Hindlimb muscle (tissue), 1 donor: ENCODE data around the gene TXNRD2. TPM values are rescaled to one million over a fixed set of nuclear protein-coding genes. Genes with fewer than 3 reads are reported as not detected.

ENCODE experiments used
- DNase-seq: peaks from one replicate; pipeline ENCODE4 v3.0.0-alpha.2; 2013
- polyA plus RNA-seq: library from polyadenylated mRNA; unstranded; fragments of 120-200 nt; gene quantifications from one replicate; pipeline ENCODE4 v1.2.1, GENCODE V29; 2013; ENCODE audit not compliant: insufficient read length

Gene TXNRD2
- polyA plus RNA-seq, 1 donor = 22.9 TPM

DNA sequence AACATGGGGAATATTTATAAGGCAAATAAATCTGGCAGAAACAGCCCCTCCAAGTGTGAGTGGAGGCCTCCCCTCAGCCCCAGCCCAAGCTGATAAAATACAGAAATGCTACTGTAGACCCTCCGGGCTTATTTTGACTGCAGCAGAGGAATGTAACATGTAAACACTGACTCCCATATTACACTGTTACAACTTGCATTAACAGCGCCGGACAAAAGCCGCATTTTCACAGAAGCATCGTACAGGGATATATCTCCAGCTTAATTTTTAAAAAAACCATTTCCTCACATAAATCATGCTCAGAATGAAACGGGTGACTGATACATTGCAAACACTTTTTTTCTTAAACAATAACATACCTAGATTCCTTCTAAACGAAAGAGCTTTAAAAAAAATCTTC lies 36.7 kb downstream of the TXNRD2 start:
- no peak for DNase-seq

DNA sequence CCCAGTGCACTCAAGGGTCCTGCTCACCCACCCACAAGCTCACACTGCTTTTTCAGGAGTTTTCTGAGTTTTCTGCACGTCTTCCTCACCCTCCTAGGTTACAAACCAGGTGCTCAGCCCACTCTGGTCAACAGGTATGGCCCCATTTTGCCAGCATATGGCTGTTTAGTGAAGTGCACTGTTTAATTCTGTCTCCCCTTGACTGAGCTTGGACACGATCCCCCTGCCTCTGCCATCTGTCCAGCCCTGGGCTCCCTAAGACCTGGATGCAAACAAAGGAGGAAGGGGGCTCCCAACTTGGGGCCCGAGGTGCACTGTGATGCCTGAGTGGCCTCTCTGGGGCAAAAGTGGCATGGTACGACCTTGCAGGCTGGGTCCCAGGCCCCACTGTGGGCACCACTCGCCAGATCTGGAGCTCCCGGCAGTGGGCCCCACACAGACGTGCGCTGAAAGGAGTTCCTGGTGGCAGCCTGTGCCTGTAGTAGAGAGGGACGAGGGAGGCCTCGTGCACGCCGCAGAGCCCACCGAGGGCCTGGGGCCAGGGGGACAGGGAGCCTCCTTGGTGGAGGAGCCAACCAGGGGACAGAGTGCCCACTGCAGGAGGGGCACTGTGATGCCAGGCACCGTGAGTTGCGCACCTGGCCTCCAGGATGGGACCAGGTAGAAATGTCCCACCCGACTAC lies 37.3 kb downstream of the TXNRD2 start:
- no peak for DNase-seq

DNA sequence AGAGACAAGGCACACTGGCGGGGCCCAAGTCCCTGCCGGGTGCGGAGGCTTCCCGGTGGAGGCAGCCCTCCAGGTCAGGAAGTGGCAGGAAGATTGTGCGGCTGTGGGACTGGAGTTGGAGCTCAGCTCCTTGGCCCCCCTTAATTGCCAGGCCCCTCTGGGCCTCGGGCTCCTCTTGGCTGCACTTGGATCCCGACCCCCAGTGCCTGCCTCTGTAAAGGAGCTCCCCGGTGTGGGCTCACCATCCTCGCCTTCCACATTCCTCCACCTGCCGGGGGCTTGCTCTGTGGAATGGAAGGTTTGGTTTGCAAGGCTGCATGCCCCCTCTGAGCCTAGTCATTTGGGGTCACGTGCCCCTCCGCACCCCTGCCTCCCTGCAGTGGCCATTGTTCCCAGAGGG lies 38.1 kb downstream of the TXNRD2 start:
- DNase-seq = no peak

DNA sequence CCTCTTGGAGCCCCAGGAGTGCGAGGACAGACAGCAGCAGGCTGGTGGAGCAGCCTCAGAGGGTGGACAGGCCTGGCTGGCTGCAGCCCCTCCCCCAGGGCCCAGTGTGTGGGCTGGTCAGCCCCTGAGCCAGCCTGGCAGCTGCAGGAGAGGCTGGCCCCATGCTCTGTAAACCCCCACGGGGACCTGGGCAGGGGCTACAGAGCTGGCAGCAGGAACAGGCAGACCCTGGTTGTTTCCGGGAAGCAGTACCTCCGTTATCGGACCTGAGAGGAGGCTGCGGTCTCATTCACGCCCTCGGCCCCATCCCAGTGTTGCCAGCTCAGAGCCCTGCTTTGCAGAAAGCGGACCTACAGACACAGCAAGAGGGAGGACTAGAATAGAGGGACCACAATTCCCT lies 38.6 kb downstream of the TXNRD2 start:
- no peak for DNase-seq

DNA sequence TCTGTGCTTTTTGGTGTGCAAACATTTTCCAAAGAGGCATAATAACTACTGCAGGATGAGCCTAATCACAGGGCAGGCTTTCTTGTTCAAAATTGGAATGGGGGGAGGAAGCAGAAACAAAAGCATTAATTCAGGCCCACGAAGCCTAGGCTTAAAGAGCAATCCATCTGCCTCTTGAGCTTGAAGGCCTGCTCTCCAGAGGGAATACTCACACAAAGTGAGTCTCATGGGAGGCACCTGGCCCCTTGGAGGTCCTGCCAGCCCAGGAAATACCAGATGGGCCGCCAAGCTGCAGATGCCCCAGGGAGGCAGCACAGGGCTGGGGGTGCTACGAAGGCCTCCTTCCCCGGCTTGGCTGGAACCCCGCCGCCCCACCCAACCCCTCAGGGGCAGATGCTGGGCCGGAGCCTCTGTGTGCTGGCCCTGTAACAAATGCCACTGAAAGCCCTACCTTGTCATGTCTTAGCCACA lies 39.3 kb downstream of the TXNRD2 start:
- DNase-seq = no peak

DNA sequence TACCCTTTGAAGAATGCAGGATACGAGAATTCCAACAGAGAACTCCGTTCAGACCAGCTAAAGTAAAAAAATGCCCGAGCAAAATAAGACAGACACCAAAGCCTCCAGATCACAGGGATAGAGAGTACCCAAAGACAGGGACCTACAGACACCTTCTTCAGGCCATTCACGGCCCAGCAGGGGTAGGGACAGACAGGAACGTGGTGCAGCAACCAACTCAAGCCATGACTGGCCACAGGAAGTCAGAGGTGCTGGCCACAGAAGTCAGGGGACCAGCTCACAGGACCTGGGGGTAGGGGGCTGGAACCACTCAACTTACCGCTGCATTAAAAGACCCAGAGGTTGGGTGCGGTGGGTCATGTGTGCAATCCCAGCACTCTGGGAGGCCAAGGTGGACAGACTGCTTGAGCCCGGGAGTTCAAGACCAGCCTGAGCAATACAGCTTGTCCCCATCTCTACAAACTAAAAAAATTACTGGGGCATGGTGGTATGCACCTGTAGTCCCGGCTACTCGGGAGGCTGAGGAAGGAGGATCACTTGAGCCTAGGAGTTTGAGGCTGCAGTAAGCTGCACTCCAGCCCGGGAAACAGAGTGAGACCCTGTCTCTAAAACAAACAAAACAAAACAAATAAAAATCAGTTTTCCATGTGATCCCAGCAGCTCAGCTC lies 39.9 kb downstream of the TXNRD2 start:
- DNase-seq = no peak

DNA sequence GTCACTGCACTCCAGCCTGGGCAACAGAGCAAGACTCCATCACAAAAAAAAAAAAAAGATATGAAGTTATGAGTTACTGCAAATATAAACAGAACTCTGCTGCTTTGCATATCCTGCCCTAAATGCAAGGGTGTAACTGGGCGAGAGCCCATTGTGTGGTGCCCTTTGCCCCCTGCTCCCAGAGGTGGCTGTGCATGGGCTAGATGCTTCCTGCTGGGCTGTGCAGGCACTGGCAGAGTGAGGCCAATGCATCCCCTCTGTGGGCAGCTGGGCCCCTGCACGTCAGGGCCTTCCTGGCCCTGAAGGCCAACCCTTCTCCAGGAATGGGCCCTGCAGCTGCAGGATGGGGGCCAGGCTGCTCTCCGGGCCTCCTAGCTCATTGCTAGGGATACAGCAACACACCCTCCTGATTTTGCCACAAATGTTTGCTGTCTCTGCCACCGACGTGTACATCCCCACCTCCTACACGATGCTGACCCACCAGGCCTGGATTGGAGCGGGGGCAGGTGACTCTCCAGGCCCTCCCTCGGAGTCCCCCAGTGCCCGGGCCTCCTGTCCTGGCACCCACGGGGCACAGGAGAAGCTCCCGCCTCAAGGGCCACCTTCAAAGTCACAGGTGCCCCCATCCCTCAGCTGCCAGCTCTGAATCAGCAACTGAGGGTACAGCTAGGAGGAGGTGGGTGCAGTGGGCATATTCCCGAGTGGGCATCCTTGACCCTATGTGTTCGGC lies 40.7 kb downstream of the TXNRD2 start:
- no peak for DNase-seq

DNA sequence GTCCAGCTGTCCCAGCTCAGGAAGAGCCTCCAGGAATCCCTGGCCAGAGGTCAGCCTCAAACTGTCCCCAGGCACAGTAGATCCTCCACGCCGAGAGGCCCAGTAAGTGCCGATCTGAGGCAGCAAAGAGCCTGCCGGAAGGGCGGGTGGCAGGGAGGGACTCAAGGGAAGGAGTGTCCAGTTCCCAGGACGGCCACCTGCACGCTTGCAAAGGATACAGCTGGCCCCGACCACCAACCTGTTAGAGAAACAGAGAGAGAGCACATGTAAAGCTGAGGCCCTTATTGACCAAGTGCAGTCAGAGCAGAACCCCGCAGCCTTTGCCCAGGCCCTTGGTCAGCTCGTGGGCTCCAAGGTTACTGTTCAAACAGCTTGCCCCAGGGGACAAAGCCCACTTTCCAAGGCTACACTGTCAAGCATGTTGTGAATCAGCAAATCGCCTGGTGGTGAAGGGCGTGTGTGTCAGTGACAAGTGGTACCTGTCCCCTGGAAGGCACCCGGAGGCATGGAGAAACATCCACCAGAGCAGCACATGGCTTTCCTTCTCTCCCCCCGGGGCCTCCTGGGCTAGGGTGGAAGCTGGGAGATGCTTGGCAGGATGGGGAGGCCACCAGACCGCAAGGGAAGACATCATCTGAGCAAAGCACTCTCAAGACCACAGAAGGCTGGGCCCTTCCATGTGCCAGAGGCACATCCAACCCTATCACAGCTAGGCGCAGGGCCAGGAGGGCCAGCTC lies 42.6 kb downstream of the TXNRD2 start:
- no peak for DNase-seq

DNA sequence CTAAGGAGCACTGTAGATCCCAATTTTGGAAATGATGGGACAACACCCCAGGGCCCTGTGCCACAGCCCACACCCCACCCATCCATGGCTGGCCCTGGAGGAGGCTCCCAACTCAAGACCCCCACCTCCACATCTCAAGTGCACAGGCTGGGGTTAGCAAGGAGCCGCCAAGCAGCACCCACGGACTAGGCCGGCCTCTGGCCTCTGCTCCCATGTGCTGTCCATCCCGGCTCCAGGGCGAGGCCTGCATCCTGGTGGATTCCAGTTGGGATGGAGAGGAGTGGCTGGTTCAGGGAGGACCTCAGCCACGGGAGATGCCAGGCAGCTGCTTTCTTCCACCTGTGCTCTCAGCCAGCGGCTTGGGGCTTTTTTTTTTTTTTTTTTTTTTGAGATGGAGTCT lies 43.5 kb downstream of the TXNRD2 start:
- no peak for DNase-seq

DNA sequence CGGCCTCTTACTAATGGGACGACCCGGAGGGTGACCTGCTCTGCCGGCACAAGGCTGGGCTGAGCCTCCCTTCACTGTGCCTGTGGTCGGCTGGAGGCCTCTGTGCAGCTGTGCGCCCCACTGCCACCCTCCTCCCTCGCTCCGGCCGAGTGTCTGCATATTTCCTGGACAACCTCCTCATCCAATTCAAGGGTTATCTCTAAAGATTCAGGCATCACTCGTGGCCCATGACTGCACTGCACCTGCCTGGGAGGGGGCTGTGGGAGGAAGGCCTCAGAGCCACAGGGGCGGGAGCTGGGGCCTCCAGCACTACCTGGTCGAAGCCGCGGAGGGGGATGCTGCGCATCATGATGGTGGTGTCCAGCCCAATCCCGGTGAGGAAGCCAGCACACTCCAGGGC lies 43.9 kb downstream of the TXNRD2 start:
- no peak for DNase-seq

DNA sequence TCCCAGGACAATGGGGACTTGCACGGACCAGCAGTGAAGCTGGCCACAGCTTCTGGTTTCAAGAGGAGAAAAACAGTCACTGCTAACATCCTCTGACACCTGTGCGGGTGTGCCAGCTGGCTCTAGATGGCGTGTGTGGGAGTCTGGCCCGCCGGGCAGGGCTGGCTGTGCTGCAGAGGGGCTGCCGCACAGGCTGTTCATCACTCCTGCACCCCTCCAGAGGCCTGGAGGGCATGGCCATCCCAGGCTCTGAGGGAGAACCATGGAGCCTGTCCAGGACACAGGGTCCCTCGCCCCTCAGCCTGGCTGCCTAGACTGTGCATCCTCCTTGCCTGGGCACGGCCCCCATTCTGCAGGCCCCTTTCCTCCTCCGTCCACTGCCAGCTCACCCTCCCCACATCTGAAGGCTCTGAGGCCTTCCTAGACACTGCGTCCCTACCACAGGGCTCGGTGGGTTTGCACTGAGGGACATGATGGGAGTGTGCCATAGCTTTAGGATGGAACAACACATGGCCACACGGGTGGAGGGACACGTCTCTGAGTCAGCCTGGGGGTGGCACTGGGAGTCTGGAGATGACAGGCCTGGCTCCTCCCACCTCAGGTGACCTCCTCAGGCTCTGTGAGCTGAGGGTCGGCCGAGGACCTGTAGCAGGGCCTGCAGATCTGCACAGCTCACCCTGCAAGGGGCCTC lies 44.8 kb downstream of the TXNRD2 start:
- DNase-seq = no peak

DNA sequence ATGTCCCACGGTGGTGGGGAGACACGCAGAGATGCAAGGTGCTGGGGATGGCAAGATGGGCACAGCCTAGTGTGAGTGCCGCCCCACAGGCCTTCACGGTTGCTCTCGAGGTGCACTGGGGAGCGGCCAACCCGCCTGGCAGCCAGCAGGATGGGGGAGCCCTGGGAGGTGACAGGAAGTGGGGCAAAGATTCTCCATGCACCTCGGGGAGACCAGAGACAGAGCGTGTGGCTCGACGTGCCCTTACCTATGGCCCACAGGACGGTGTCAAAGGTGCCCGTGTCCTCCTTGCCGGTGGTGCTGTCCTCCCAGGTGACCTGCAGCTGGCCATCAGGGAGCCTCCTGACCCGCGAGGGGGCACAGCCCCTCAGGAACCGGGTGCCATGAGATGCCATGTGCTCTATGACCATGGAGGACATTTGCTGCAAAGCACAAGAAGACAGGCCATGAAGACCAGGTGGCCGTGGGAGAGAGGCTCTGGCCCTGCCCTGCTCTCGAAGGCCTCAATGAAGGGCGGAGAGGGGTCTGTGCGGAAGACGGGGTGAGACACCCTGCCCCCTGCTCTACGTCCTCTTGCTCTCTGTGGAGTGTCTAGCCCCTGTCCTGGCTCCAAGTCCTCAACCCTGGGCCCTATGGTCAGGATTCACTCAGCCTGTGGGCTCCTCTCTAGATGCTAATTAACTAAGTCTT lies 46.3 kb downstream of the TXNRD2 start:
- DNase-seq = no peak

DNA sequence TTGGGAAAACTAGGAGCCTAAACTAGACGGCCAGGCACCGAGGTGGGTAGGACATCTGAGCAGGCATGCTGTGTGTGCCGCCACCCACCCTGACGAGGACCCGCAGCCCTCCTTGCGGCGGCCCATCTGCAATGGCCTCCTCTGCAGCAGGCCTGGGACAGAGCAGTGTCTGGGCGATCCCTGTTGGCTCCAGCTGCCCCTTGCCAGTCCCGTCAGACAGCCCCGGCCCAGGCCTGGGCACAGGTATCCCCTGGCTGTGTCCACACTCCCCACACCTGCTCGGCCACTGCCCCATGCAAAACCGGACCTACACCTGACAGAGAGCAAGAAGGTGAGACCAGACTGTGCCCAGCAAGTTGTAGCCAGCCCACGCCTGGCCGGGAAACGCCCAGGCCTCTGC lies 48.3 kb downstream of the TXNRD2 start:
- DNase-seq = no peak

DNA sequence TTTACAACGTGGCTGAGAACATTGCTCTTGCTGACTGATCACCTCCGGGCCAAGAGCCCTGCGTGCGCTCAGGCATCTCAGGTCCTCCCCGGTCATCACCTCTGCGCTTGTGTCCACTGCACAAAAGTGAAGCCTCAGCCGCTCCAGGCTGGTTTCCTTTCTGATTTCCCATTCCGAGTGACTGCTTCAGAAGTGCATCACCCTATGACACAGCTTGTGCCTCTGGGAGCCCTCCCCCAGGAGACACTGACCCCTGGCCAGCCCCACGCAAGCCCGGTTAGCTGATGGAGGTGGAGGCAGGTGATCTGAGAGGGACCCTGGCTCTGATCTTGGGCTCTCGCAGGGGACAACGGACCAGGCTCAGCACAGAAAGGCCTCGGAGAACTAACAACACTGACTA lies 48.7 kb downstream of the TXNRD2 start:
- DNase-seq = no peak

DNA sequence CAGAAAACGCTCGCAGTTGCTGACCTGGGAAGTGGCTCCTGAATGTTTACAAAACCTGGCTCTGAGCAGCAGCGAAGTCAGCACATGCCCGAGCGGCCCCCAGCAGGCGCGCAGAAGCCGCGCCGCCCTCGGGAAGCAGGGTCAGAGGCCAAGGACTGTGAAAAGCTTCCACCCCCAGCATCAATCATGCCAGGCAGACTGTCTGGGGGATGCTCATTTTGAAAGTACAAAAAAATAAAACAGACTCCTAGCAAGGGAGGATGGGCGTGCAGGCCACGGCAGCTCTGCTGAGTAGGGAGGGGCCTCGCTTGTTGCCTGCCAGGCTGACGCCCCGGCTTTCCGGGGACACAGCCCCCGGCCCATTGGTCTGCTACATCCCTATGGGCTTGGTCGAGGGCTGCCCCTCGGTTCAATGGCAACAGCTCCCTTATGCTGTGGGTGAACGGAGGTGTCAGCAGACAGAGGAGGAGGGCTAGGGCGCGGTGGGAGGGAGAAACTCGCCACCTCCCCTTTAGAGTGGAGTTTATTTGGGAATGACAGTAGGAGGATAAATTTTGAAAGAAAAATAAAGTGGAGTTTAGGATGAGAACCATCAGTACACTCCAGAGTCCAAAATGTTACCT lies 49.2 kb downstream of the TXNRD2 start:
- no peak for DNase-seq

DNA sequence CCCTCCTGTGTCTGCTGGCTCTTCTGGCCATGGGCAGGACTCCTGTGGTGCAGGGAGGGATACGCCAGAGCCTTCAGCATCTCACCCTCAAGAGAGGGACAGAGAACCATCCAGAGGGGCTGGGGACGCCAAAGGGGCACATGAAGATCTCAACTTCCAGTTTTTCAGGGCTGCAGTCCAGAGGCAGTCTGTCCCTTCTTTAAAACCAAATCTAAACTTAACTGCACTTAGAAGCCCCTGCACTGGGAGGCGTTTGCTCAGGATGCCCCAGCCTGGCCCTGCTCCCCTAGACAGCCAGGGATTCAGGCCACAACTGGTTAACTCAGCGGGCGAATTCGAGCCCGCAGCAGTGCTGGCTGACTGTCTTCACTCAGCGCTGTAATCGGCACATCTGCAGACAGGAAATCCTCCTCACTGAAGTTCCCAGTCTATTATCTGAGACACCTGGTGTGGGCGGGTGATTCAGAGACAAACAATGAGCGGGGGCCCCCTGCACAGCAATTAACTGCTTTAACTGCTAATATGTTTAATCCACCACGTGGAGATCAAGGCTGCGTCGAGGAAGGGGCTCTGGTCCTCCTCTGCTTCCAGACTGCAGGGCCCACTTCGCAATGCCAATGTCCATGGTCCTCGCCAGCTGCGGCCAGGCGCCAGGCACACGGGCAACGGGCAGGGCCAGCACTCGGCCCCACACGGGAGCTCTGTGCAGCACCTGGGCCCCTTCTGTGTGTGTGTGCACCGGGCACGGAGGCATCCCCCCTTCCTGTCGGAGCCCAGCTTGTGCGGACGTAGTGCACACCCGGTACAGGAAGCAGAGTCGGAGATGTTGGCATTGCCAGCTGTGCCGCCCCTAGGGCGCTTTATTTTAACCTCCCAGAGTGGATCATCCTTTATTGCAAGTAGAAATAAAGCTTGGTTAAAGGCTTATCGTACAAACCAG lies 50.0 kb downstream of the TXNRD2 start:
- no peak for DNase-seq

DNA sequence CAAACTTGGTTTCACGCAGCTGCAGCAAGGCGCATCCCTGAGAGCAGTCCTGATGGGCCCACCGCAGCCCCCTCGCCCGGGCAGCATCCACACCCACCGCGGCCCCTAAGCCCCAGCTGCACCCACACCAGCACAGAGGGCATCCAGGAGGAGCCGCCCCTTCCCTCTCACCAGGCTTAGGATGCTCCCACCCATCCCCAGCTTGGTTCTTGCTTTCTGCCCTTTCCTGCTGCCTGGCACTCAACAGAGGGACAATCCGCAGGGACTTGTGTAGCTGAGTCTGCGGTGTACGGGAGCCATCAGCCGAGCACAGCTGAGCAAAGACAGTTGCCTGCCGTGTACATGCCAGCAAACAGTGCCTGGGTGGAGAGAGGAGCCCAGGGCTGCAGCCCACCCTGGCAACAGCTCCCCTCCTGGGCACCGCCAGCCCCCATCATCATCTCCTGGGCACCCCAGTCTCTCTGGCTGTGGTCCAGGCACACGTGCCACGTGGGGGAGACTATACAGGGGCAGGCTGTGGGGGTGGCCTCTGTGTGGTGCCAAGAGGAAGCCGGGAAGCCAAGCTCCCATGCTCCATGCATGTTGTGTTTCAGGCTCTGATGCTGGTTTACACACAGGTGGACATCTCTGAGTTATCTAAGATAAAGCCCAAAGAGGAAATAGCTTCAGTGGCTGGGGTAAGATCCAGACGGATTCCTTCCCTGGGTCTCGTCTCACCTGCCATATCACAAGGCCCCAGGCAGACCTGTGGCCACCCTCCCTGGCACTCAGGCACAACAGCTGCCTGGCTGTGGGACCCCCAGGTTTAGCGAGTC lies 50.9 kb downstream of the TXNRD2 start:
- no peak for DNase-seq

DNA sequence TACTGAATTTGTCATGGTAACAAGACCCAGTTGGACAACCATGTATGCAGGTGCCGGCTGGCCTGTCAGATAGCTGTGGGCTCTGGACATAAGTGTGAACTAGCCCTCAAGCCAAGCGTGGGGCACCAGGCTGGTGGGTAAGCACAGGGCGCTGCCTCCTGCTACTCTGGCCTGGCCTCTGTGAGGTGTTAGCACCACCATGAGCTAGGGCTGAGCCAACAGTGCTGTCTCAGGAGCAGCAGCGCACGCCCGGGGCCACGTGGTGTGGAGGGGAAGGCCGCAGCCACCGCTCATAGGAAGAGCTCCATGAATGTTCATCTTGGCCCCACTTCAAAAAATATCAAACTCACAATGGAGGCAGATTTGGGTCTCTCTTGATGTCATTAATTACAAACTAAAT lies 51.7 kb downstream of the TXNRD2 start:
- no peak for DNase-seq

DNA sequence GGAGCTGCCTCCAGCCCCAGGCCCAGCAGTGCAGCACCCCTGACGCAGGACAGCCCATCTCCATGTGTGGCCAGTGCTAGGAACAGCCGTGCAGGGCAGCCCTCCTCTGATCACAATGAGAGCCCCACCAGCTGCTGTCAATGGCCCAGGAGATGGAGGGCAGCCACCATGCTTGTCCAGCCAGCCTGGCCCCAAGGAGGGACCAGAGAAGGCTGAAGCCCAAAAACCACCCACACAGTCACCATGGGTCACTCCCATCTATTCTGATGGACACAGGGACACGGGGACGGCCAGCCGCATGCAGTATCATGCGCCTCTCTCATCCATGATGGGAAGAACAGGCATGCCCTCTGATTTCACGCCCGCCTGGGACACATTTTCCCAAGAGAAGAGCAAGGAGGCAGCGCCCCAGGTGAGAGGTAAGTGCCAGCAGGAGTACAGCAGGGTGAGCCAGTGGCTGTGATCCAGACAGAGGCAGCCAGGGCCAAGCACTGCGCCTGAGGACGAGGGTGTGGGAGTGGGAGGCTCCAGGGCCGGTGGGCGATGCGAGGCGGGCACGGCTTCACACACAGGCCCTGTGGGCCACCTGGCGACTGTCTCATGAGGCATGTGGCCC lies 53.4 kb downstream of the TXNRD2 start:
- DNase-seq = no peak
